GM12873 (cell line): ENCODE results near the gene GALNT2.

Experiments used
- CTCF ChIP-seq: IDR thresholded peaks from 2 replicates; pipeline ENCODE4 v1.5.1; 2012; ENCODE audit warnings: low read depth, mild to moderate bottlenecking, moderate library complexity, low read length, control low read depth; ENCODE audit not compliant: insufficient read depth; ENCODE audit errors: missing control alignments

Gene GALNT2

GRCh38 chr1:230165536-230165935 is 98.5 kb downstream of the GALNT2 start:
- TF ChIP-seq CTCF = no peak

- no peak for TF ChIP-seq CTCF
Observed at GRCh38 chr1:230166366-230167132, 99.5 kb downstream of the GALNT2 start.

GRCh38 chr1:230167419-230167852 is 100.4 kb downstream of the GALNT2 start:
- TF ChIP-seq CTCF = peak; percentile 92

- TF ChIP-seq CTCF = no peak
Observed at GRCh38 chr1:230169454-230170152, 102.6 kb downstream of the GALNT2 start.

- no peak for TF ChIP-seq CTCF
Observed at GRCh38 chr1:230170153-230170547, 103.1 kb downstream of the GALNT2 start.

- TF ChIP-seq CTCF = no peak
Observed at GRCh38 chr1:230170622-230171021, 103.6 kb downstream of the GALNT2 start.

GRCh38 chr1:230171356-230172015 is 104.4 kb downstream of the GALNT2 start:
- no peak for TF ChIP-seq CTCF
